Endothelial cell of umbilical vein (primary cell): Measurements from ENCODE around the gene C17orf114.

Experiments
- BruUV-seq: library from RNA; stranded (reverse); fragments of 400-500 nt; replicated peaks from 2 replicates; lab custom pipeline; 2021; lab: Mats Ljungman, UMichigan
- CTCF ChIA-PET: fragments of 300-600, 350-600 bp; sonication (Branson Sonifier 250); formaldehyde crosslinking; loops from one replicate; lab custom pipeline; 2021; ENCODE audit warnings: antibody characterized with exemption, inconsistent platforms; lab: Charles Lee
- POLR2A ChIA-PET: fragments of 300-600, 350-600 bp; sonication (Branson Sonifier 250); formaldehyde crosslinking; loops from one replicate; lab custom pipeline; 2021; ENCODE audit warnings: antibody characterized with exemption, inconsistent platforms; lab: Charles Lee
- DNase-seq: peaks from one replicate; pipeline ENCODE4 v3.0.0-alpha.2; 2011; ENCODE audit warnings: low read depth, low spot score
- FAIRE-seq: peaks from 2 replicates; lab custom pipeline; 2011; peaks lifted over from hg19 to GRCh38; lab: Jason Lieb, UNC
- H2AFZ ChIP-seq: 2 replicates; pipeline ENCODE4 v1.6.0; 2012; ENCODE audit warnings: low read depth, low read length, control low read depth, inconsistent platforms
- H3K27ac ChIP-seq: 2 replicates; pipeline ENCODE4 v1.5.1; 2011; ENCODE audit warnings: low read depth, mild to moderate bottlenecking, control low read depth, low read length, moderate library complexity; ENCODE audit not compliant: insufficient read depth
- H3K27me3 ChIP-seq, 2 experiments: 2 replicates each; pipeline versions ENCODE4 v1.6.0 to v1.6.1; 2011; ENCODE audit warnings: low read length in 2 of 2, mixed read lengths in 1 of 2; ENCODE audit not compliant: control insufficient read depth in 2 of 2, insufficient read depth in 2 of 2
- H3K36me3 ChIP-seq, 2 experiments: 2 replicates in 1 of 2; 3 replicates in 1 of 2; pipeline ENCODE4 v1.5.1; 2011; ENCODE audit warnings: low read length in 2 of 2, mild to moderate bottlenecking in 1 of 2, moderate library complexity in 1 of 2; ENCODE audit not compliant: control insufficient read depth in 2 of 2, insufficient read depth in 2 of 2; ENCODE audit errors: extremely low read depth in 1 of 2
- H3K4me1 ChIP-seq: 3 replicates; pipeline ENCODE4 v1.5.1; 2011; ENCODE audit warnings: mild to moderate bottlenecking, low read length; ENCODE audit not compliant: control insufficient read depth, insufficient read depth; ENCODE audit errors: extremely low read depth
- H3K4me2 ChIP-seq: 2 replicates; pipeline ENCODE4 v1.6.1; 2011; ENCODE audit warnings: low read length, control low read depth, mixed read lengths; ENCODE audit not compliant: insufficient read depth
- H3K4me3 ChIP-seq, 3 experiments: fragments of 200-600 bp in 1 of 3; sonication (generic), shearing (Covaris generic) in 1 of 3; replicated peaks in 1 of 3; 2 replicates each; pipeline ENCODE4 v1.5.1; 2011 to 2016; ENCODE audit warnings: control low read depth in 3 of 3, low read length in 3 of 3, mild to moderate bottlenecking in 2 of 3, inconsistent platforms in 1 of 3, low read depth in 1 of 3, moderate library complexity in 1 of 3; ENCODE audit not compliant: insufficient read depth in 1 of 3
- H3K79me2 ChIP-seq: 2 replicates; pipeline ENCODE4 v1.6.0; 2012; ENCODE audit warnings: low read length, inconsistent platforms; ENCODE audit not compliant: control insufficient read depth, insufficient read depth
- H3K9ac ChIP-seq: replicated peaks from 2 replicates; pipeline ENCODE3; 2011; ENCODE audit warnings: low read length, control low read depth; ENCODE audit not compliant: insufficient read depth; ENCODE audit errors: extremely low read depth
- H3K9me1 ChIP-seq: replicated peaks from 3 replicates; pipeline ENCODE4 v1.6.0; 2011; ENCODE audit warnings: mild to moderate bottlenecking, low read length; ENCODE audit not compliant: control insufficient read depth, insufficient read depth; ENCODE audit errors: extremely low read depth
- H3K9me3 ChIP-seq: replicated peaks from 2 replicates; pipeline ENCODE4 v1.5.1; 2012; ENCODE audit warnings: low read length, inconsistent platforms; ENCODE audit not compliant: control insufficient read depth, insufficient read depth
- H4K20me1 ChIP-seq: replicated peaks from 2 replicates; pipeline ENCODE3; 2011; ENCODE audit warnings: mild to moderate bottlenecking, low read length; ENCODE audit not compliant: control insufficient read depth, insufficient read depth; ENCODE audit errors: extremely low read depth
- CTCF ChIP-seq, 2 donors: IDR thresholded peaks; 1 replicate in 1 of 2; 2 replicates in 1 of 2; pipeline ENCODE4 v1.5.1; 2011; ENCODE audit warnings: low read length in 2 of 2, mild to moderate bottlenecking in 2 of 2, moderate library complexity in 2 of 2, control low read depth in 1 of 2, inconsistent platforms in 1 of 2, low read depth in 1 of 2; ENCODE audit not compliant: insufficient read depth in 1 of 2; ENCODE audit errors: extremely low read depth in 1 of 2
- GATA2 ChIP-seq: IDR thresholded peaks from 2 replicates; pipeline ENCODE4 v1.7.0; 2011; ENCODE audit warnings: low read depth, mild to moderate bottlenecking, moderate library complexity, mixed read lengths, low read length; ENCODE audit not compliant: insufficient read length, insufficient read depth
- POLR2A ChIP-seq: IDR thresholded peaks from 2 replicates; pipeline ENCODE4 v1.6.1; 2012; ENCODE audit warnings: low read depth, mild to moderate bottlenecking, control low read depth, low read length
- POLR2AphosphoS5 ChIP-seq: IDR thresholded peaks from 2 replicates; pipeline ENCODE4 v1.6.1; 2012; ENCODE audit warnings: low read depth, mild to moderate bottlenecking, control low read depth, low read length, moderate library complexity; ENCODE audit not compliant: insufficient read depth
- dilution Hi-C: fragments of 300-500 bp; cut with MboI; formaldehyde crosslinking; loops from one replicate; pipeline ENCODE4 v1.15.0; 2019; ENCODE audit warnings: low sequenced_read_pairs; ENCODE audit not compliant: extremely low pct_ligation_motif_present
- intact Hi-C: fragments of 100-400 bp; cut with micrococcal nuclease; formaldehyde crosslinking; loops from one replicate; pipeline ENCODE4 v1.10.0; 2022

C17orf114 gene

GRCh38 chr17:4806777-4807604, 4.9 kb upstream of the C17orf114 start, which contains the start of gene PLD2:
PLD2 (plus strand) TSS chr17:4807152; CDS start chr17:4807773, 621 bp downstream.
- no TSS peak for BruUV-seq
- dilution Hi-C loops, result no loop called here
- H3K4me1 ChIP-seq, result peaks cover 11% of the 10 kb centered on the region
- no peaks in the 10 kb centered on the region for H3K27me3 ChIP-seq
- H3K9ac ChIP-seq, result peak within 1 kb of the TSS; percentile 80
- H2AFZ ChIP-seq, result peak within 1 kb of the TSS; percentile 98
- no peaks in the 10 kb centered on the region for H3K79me2 ChIP-seq
- DNase-seq (peak; percentile 74), FAIRE-seq (peak; percentile 85)
- H3K27ac ChIP-seq, result no peak within 1 kb of the TSS
- H3K4me2 ChIP-seq, result peak within 1 kb of the TSS; percentile 97
- ChIA-PET CTCF (interaction anchor here (1.0 to 3.2 kb wide), 8 partner anchors 11 to 97 kb away, joined by 3 to 14 read pairs (median 7); partner anchors contain the start of genes ARRB2, GLTPD2, PSMB6 and VMO1), POLR2A (interaction anchor here (0.5 to 1.0 kb wide), 3 partner anchors 11 to 69 kb away, joined by 3 to 5 read pairs (median 3); partner anchors contain the start of gene PSMB6)
- intact Hi-C loops, result loop anchor here (1.0 kb wide), 1 partner anchor 11 kb away; the partner anchor contains the start of gene PSMB6
- TF ChIP-seq POLR2A (peak; percentile 85), CTCF (IDR thresholded peaks at IDR 0.05; ENCODE audit: extremely low read depth in 1 of 2, insufficient read depth in 1 of 2, low read depth in 1 of 2, low read length in 2 of 2) (no peak), POLR2AphosphoS5 (peak; percentile 78), GATA2 (no peak)
- no peaks in the 10 kb centered on the region for H4K20me1 ChIP-seq
- H3K36me3 ChIP-seq, result peaks cover 2 to 9% of the 10 kb centered on the region in 2 experiments
- peak within 1 kb of the TSS; percentile 87 to 96 (median 91) for H3K4me3 ChIP-seq
- H3K9me3 ChIP-seq, result no peaks in the 10 kb centered on the region
- no peaks in the 10 kb centered on the region for H3K9me1 ChIP-seq
